GM19452 (cell line): Measurements from ENCODE around the gene PCBP3.
"Not testable (repeated sequence)": the region's sequence is repeated elsewhere in the genome, so short reads cannot be mapped to it uniquely, and the experiment has no call there.

Source experiments
- ATAC-seq: cut with Tn5 transposase; IDR thresholded peaks from one replicate; pipeline ENCODE4 v1.9.1; 2021; ENCODE audit not compliant: unreplicated experiment

Gene PCBP3

DNA sequence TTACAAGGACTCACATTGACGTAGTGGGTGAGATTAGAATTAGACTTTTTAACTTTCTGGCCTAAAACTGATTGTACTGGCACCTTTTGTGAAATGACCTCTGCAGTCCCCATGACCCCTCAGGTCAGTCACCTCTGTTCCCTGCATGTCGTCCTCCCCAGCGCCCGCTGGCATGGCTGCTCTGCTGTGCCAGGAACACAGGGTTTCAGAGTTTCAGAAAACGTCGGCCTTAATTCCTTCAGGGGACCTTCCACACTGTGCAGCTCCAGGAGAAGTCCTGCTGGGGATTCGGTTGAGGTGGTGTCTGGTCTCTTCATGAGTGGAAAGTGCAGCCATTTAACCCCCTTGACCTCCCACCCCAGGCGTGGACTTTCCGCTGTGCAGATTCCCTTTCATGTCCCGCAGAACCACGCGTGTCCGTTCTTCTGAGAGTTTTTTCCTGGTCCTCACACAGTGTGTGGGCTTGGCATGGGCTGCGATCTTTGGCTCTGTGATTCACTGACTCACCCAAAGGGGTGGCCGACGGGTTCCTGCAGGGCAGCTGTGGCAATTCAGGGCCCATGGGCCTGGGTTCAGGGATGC is 179.7 kb downstream of the PCBP3 start:
- ATAC-seq: no peak

- no peak for ATAC-seq
These were observed 181.2 kb downstream of the PCBP3 start for GRCh38 chr21:45824546-45825215.

GRCh38 chr21:45825219-45825618 is 181.7 kb downstream of the PCBP3 start:
- no peak for ATAC-seq

GRCh38 chr21:45826676-45827301 is 183.3 kb downstream of the PCBP3 start:
- no peak for ATAC-seq

GRCh38 chr21:45827302-45827692 is 183.8 kb downstream of the PCBP3 start:
- ATAC-seq: no peak

DNA sequence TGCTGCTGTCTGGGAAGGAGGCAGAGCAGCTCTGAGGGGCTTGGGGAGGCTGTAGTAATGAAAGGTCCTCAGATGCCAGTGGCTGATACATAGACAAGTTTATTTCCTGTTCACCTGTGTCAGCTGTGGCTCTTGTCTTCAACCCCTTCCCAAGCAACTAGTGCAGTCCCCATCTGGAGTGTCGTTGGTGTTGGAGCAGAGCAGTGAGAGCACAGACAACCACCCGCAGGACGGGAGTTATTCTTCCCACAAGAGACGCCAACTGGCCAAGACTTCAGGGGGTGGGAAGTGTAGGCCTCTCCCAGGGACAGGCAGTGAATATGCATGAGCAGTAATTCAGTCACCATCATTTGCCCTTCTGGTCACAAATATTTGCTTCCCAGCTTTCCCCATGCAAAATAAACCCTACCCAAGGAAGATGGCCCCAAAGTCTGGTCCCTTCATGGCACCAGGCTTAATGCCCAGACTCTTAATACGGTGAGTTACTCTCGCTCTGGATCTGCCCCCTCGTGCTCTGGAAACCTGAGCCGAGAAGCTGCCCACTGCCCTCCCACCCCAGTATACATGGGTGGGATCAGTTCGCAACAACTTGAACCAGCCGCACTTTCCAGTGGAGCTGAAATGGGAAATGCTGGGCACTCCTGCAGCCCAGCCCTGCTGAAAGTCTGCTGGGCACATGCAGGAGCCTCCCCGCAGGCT is 184.5 kb downstream of the PCBP3 start:
- no peak for ATAC-seq

DNA sequence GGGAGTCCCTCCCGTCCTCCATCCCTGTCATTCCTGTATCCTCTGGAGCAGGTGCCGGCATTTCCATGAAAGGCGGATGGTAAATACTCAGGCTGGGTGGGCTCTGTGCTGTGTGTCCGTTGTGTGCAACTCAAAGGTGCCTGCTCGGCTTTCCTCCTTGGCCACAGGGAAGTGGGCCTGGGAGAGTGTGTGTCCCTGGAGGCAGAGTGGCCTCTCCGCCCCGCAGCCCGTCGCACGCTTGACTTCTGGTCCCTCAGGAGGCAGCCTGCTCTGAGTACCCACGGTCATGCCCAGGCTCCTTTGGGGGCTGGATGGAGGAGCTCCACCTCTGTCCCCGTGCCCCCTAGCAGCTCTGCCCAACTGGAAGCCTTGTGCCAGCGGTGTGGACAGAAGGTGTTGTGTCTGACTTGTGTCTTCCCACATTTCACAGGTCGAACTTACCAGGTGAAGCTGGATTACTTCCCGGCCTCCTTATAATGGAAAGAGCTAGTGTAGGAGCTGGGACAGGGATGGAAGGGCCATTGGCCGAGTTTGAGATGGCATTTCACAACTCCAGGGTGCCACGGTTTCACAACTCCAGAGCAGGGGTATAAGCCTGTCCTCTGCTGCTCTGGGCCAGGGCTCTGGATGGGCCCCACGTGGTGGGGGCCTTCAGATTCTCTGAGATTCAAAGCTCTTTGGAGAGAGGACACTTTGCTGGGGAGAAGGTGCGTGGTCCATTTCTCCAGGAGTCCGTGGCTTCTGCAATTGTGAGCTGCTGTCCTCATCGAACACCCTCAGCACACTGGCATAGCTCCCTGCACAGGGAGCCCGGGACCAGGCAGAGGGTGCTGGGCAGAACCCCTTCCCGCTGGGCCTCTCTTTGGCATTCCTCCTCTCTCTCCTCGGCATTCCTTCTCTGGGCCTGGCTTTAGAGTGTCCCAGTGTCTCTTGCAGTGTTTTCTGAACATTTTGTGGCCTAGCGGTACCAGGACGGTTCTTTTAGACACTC is 185.3 kb downstream of the PCBP3 start:
- no peak for ATAC-seq

- ATAC-seq: no peak
These were observed 186.1 kb downstream of the PCBP3 start for GRCh38 chr21:45829668-45830067.

DNA sequence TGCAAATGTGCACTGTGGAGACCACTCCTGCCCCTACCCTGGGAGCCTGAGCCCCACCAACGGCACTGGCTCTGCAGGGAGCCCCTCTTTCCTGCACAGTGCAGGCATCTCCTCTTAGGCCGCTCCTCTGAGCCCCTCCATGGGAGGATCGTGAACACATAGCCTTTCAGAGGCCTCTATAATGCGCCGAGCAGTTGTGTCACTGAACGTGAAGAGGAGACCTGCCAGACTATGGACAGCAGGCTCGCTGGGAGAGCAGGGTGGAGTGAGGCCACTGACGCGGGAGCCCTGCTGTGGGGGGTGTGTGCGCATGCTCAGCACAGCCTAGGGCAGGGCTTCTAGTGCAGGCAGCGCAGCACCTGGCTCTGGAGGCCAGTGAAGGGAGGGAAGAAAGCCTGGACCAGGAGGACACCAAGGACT is 186.7 kb downstream of the PCBP3 start:
- no peak for ATAC-seq

- ATAC-seq: no peak
These were observed 187.3 kb downstream of the PCBP3 start for GRCh38 chr21:45830720-45831366.

GRCh38 chr21:45831991-45832740 is 188.6 kb downstream of the PCBP3 start:
- no peak for ATAC-seq

DNA sequence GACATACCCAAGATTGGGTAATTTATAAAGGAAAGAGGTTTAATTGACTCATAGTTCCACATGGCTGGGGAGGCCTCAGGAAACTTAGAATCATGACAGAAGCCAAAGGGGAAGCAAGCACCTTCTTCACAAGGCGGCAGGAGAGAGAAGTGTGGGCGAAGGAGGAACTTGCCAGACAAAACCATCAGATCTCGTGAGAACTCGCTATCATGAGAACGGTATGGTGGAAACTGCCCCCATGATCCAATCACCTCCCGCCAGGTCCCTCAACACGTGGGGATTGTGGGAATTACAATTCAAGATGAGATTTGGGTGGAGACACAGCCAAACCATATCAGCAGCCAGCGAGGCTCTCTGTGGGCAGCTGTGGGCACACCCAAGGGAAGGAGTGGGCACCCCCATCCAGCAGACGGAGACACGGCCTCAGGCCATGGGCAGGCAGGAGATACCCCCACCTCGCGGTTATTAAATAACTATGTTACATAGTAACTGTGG is 189.3 kb downstream of the PCBP3 start:
- not testable (repeated sequence) for ATAC-seq

- no peak for ATAC-seq
These were observed 189.9 kb downstream of the PCBP3 start for GRCh38 chr21:45833414-45833813.

DNA sequence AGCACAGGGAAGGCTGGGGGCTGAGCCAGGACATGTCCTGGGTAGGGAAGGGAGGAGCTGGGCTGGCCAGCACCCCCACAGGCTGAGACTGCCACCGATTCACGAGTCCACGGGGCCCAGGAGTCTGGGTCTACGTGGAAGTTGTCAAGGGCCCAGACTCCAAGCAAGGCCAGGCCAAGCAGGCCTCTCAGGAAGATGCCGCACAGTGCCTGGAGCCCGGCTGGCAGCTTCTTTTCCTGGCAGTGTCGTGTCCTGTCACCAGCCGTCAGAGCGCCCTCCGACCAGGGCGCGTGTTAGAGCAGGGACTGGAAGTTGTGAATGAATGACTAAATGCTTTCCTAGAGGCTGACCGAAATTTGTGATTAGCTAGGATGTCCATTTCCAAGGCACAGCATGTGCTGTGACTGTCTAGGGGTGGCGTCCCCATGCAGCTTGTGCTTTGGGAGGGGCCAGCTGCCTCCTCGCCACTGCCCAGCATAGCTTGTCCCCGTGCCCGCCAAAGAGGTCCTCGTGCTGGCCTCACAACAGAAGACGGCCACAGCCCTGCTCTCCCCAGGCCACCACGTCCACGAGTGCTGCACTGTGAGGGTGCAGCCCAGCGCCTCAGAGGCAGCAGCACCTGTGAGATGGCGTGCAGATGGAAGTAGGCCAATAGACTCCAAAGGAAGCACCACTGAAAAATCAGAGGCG is 190.6 kb downstream of the PCBP3 start:
- no peak for ATAC-seq

GRCh38 chr21:45834821-45835293 is 191.3 kb downstream of the PCBP3 start:
- ATAC-seq: no peak

GRCh38 chr21:45835301-45836267 is 192.1 kb downstream of the PCBP3 start:
- no peak for ATAC-seq

GRCh38 chr21:45836268-45836655 is 192.7 kb downstream of the PCBP3 start:
- no peak for ATAC-seq
